ENCODE results near the gene LETMD1. TPM values are rescaled to one million over a fixed set of nuclear protein-coding genes. Genes with fewer than 3 reads are reported as not detected.
"Not testable (repeated sequence)": the region's sequence is repeated elsewhere in the genome, so short reads cannot be mapped to it uniquely, and the experiment has no call there.

Gene LETMD1
- total and polyA plus RNA-seq, 2 donors from 2014 or later, result 54.4 to 68.2 TPM

- DNase-seq, result peak in 1 of 5 donors; percentile 52
- no peaks in the 10 kb centered on the region for H3K27me3 ChIP-seq (ENCODE audit: control insufficient read depth, insufficient read depth, low read length)
- intact Hi-C loops (cut with DNase I), result no loop called here
- no peak overlapping the region for H3K4me3 ChIP-seq (ENCODE audit: low read length in 3 of 3)
- H3K9ac ChIP-seq (ENCODE audit: low read length in 3 of 3), result no peak overlapping the region
- H3K36me3 ChIP-seq (ENCODE audit: control insufficient read depth in 2 of 3, insufficient read depth in 3 of 3, low read length in 3 of 3), result peaks cover 0 to 6% (median 0%) of the 10 kb centered on the region in 3 donors
- peaks cover 0 to 7% (median 2%) of the 10 kb centered on the region in 3 donors for H3K4me1 ChIP-seq (ENCODE audit: control insufficient read depth in 2 of 3, insufficient read depth in 2 of 3, low read depth in 1 of 3, low read length in 3 of 3)
- FAIRE-seq, result no peak
- no peaks in the 10 kb centered on the region for H3K9me3 ChIP-seq (ENCODE audit: control insufficient read depth in 2 of 3, insufficient read depth in 1 of 3, low read length in 3 of 3)
- no peak overlapping the region for H3K27ac ChIP-seq (ENCODE audit: low read depth in 2 of 2, low read length in 2 of 2)
- TF ChIP-seq, protein P1, sequence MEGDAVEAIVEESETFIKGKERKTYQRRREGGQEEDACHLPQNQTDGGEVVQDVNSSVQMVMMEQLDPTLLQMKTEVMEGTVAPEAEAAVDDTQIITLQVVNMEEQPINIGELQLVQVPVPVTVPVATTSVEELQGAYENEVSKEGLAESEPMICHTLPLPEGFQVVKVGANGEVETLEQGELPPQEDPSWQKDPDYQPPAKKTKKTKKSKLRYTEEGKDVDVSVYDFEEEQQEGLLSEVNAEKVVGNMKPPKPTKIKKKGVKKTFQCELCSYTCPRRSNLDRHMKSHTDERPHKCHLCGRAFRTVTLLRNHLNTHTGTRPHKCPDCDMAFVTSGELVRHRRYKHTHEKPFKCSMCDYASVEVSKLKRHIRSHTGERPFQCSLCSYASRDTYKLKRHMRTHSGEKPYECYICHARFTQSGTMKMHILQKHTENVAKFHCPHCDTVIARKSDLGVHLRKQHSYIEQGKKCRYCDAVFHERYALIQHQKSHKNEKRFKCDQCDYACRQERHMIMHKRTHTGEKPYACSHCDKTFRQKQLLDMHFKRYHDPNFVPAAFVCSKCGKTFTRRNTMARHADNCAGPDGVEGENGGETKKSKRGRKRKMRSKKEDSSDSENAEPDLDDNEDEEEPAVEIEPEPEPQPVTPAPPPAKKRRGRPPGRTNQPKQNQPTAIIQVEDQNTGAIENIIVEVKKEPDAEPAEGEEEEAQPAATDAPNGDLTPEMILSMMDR (IDR thresholded peaks at IDR 0.05; ENCODE audit: borderline replicate concordance, extremely low read depth, insufficient read depth), result no peak
Measured at GRCh38 chr12:51011955-51012354, 36.2 kb upstream of the LETMD1 start.

- peaks cover 0 to 4% (median 0%) of the 10 kb centered on the region in 3 donors for H3K36me3 ChIP-seq (ENCODE audit: control insufficient read depth in 2 of 3, insufficient read depth in 3 of 3, low read length in 3 of 3)
- no peak overlapping the region for H3K4me3 ChIP-seq (ENCODE audit: low read length in 3 of 3)
- no peak for DNase-seq
- no peak overlapping the region for H3K27ac ChIP-seq (ENCODE audit: low read depth in 2 of 2, low read length in 2 of 2)
- FAIRE-seq, result no peak
- intact Hi-C loops (cut with DNase I), result no loop called here
- H3K4me1 ChIP-seq (ENCODE audit: control insufficient read depth in 2 of 3, insufficient read depth in 2 of 3, low read depth in 1 of 3, low read length in 3 of 3), result peaks cover 0 to 7% (median 7%) of the 10 kb centered on the region in 3 donors
- H3K9ac ChIP-seq (ENCODE audit: low read length in 3 of 3), result no peak overlapping the region
- H3K9me3 ChIP-seq (ENCODE audit: control insufficient read depth in 2 of 3, insufficient read depth in 1 of 3, low read length in 3 of 3), result no peaks in the 10 kb centered on the region
- H3K27me3 ChIP-seq (ENCODE audit: control insufficient read depth, insufficient read depth, low read length), result no peaks in the 10 kb centered on the region
- TF ChIP-seq, protein P1 (IDR thresholded peaks at IDR 0.05; ENCODE audit: borderline replicate concordance, extremely low read depth, insufficient read depth), result no peak
Measured at GRCh38 chr12:51012570-51013236, 35.4 kb upstream of the LETMD1 start.

- no peak overlapping the region for H3K4me3 ChIP-seq (ENCODE audit: low read length in 3 of 3)
- FAIRE-seq, result no peak
- peaks cover 0 to 7% (median 7%) of the 10 kb centered on the region in 3 donors for H3K4me1 ChIP-seq (ENCODE audit: control insufficient read depth in 2 of 3, insufficient read depth in 2 of 3, low read depth in 1 of 3, low read length in 3 of 3)
- H3K27me3 ChIP-seq (ENCODE audit: control insufficient read depth, insufficient read depth, low read length), result no peaks in the 10 kb centered on the region
- no peak for DNase-seq
- no peaks in the 10 kb centered on the region for H3K36me3 ChIP-seq (ENCODE audit: control insufficient read depth in 2 of 3, insufficient read depth in 3 of 3, low read length in 3 of 3)
- TF ChIP-seq, protein P1 (IDR thresholded peaks at IDR 0.05; ENCODE audit: borderline replicate concordance, extremely low read depth, insufficient read depth), result no peak
- no peak overlapping the region for H3K9ac ChIP-seq (ENCODE audit: low read length in 3 of 3)
- no peak overlapping the region for H3K27ac ChIP-seq (ENCODE audit: low read depth in 2 of 2, low read length in 2 of 2)
- intact Hi-C loops (cut with DNase I), result no loop called here
- H3K9me3 ChIP-seq (ENCODE audit: control insufficient read depth in 2 of 3, insufficient read depth in 1 of 3, low read length in 3 of 3), result no peaks in the 10 kb centered on the region
Measured at GRCh38 chr12:51013441-51013840, 34.7 kb upstream of the LETMD1 start.

DNA sequence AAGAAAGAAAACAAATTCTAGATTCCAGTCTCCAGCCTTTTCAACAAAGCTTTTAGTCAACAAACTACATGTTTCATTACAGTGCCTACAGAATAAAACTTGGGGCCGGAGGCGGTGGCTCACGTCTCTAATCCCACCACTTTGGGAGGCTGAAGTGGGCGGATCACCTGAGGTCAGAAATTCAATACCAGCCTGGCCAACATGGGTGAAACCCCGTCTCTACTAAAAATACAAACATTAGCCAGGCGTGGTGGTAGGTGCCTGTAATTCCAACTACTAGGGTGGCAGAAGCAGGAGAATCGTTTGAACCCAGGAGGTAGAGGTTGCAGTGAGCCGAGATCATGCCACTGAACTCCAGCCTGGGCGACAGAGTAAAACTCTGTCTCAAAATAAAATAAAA is 33.7 kb upstream of the LETMD1 start:
- H3K27me3 ChIP-seq (ENCODE audit: control insufficient read depth, insufficient read depth, low read length); FAIRE-seq; DNase-seq; H3K9ac ChIP-seq (ENCODE audit: low read length in 3 of 3); H3K4me1 ChIP-seq (ENCODE audit: control insufficient read depth in 2 of 3, insufficient read depth in 2 of 3, low read depth in 1 of 3, low read length in 3 of 3); intact Hi-C loops (cut with DNase I); H3K9me3 ChIP-seq (ENCODE audit: control insufficient read depth in 2 of 3, insufficient read depth in 1 of 3, low read length in 3 of 3); H3K36me3 ChIP-seq (ENCODE audit: control insufficient read depth in 2 of 3, insufficient read depth in 3 of 3, low read length in 3 of 3); H3K27ac ChIP-seq (ENCODE audit: low read depth in 2 of 2, low read length in 2 of 2); H3K4me3 ChIP-seq (ENCODE audit: low read length in 3 of 3): not testable (repeated sequence)

Data from kidney (tissue), 14 donors.